Peyer's patch (tissue), 4 donors: ENCODE data around the gene ZNF181. TPM values are rescaled to one million over a fixed set of nuclear protein-coding genes. Genes with fewer than 3 reads are reported as not detected.
A peak's percentile ranks its signal among the peaks of the same experiment; 100 is the strongest.

ENCODE experiments used
- DNase-seq, 3 donors: peaks; one replicate each; pipeline ENCODE4 v3.0.0-alpha.2; 2017 to 2019
- H3K27ac ChIP-seq, 4 donors: fragments of 200-600 bp; sonication (generic); one replicate each; pipeline ENCODE4 v1.5.1; 2016 to 2019
- H3K27me3 ChIP-seq, 2 donors: fragments of 200-600 bp; sonication (generic); one replicate each; pipeline ENCODE4 v1.5.1; 2019
- H3K36me3 ChIP-seq, 3 donors: fragments of 200-600 bp; sonication (generic); one replicate each; pipeline ENCODE4 v1.5.1; 2016 to 2019
- H3K4me1 ChIP-seq, 4 donors: fragments of 200-600 bp; sonication (generic); one replicate each; pipeline ENCODE4 v1.5.1; 2016 to 2019
- H3K4me3 ChIP-seq, 4 donors: fragments of 200-600 bp; sonication (generic); 1 replicate in 3 of 4; 2 replicates in 1 of 4; pipeline ENCODE4 v1.5.1; 2016 to 2019; ENCODE audit warnings: mild to moderate bottlenecking in 1 of 4
- H3K9me3 ChIP-seq, 4 donors: fragments of 200-600 bp; sonication (generic); one replicate each; pipeline ENCODE4 v1.5.1; 2016 to 2019; ENCODE audit warnings: mild to moderate bottlenecking in 1 of 4
- CTCF ChIP-seq, 6 experiments: fragments of 450-650 bp in 4 of 6; fragments of 200-600 bp in 2 of 6; sonication (generic) in 1 of 6; IDR thresholded peaks; one replicate each; pipeline ENCODE4 v1.5.1; 2017 to 2019; ENCODE audit warnings: antibody characterized with exemption in 6 of 6, mild to moderate bottlenecking in 3 of 6, moderate library complexity in 1 of 6
- POLR2A ChIP-seq, 2 donors: fragments of 450-650 bp; IDR thresholded peaks; one replicate each; pipeline ENCODE4 v1.5.1; 2017; ENCODE audit warnings: antibody characterized with exemption in 2 of 2, mild to moderate bottlenecking in 2 of 2, moderate library complexity in 2 of 2
- total RNA-seq, 4 donors: library from RNA; depleted of rRNA; stranded (reverse); fragments of >200 nt; gene quantifications; one replicate each; pipeline ENCODE4 v1.1.0, GENCODE V29; 2016

The ZNF181 gene
- total RNA-seq, 4 donors from 2014 or later, result 12.1 to 24.3 (median 18.3) TPM

DNA sequence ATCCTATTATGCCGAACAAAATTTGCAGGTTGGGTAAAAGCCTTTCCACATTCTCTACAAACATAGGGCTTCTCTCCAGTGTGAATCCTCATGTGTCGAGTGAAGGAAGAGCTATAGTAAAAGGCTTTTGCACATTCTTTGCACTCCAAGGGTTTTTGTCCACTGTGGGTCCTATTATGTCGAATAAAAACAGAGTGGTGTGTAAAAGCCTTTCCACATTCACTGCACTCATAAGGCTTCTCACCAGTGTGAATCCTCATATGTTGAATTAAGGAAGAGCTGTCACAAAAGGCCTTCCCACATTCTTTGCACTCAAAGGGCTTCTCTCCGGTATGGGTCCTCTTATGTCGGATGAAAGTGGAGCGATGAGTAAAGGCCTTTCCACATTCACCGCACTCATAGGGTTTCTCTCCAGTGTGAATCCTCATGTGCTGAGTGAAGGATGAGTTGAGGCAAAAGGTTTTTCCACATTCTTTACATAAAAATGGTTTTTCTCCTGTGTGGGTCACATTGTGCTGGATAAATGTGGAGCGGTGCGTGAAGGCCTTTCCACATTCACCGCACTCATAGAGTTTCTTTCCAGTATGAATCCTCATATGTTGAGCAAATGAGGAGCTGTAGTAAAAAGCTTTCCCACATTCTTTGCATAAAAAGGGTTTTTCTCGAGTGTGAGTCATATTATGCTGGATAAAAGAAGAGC lies 25.3 kb downstream of the ZNF181 start:
- no peak for DNase-seq
- H3K27ac ChIP-seq, result no peak overlapping the region
- peaks cover 2 to 90% (median 13%) of the 10 kb centered on the region in 4 donors for H3K9me3 ChIP-seq
- TF ChIP-seq CTCF (IDR thresholded peaks at IDR 0.05), result no peak
- TF ChIP-seq POLR2A (IDR thresholded peaks at IDR 0.05), result no peak
- H3K36me3 ChIP-seq, result peaks cover 0 to 43% (median 0%) of the 10 kb centered on the region in 3 donors
- no peaks in the 10 kb centered on the region for H3K4me1 ChIP-seq
- H3K4me3 ChIP-seq, result no peak overlapping the region
- H3K27me3 ChIP-seq, result no peaks in the 10 kb centered on the region

DNA sequence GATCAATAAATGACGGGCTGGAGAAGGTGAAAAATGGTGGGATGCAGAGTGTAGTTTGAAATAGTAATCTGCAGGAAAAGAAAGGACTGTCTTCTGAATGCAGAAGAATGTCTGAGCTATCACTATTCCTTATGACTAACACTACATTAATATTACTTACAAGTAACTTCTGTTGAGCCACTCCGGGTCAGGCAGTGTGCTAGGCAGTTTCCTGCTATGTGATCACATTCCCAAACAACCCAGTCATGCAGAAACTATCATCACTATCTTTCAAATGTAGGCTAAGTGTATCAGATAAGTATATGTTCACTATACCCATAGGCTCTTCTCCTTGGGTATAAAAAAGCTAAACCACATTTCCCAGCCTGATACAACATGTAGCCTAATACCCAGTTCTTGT lies 32.3 kb downstream of the ZNF181 start:
- Histone ChIP-seq H3K4me3 (no peak overlapping the region), H3K27ac (no peak overlapping the region), H3K36me3 (peaks cover 0 to 71% (median 0%) of the 10 kb centered on the region in 3 donors), H3K27me3 (no peaks in the 10 kb centered on the region), H3K9me3 (peaks cover 0 to 29% (median 0%) of the 10 kb centered on the region in 4 donors), H3K4me1 (no peaks in the 10 kb centered on the region)
- no peak for DNase-seq
- TF ChIP-seq POLR2A (IDR thresholded peaks at IDR 0.05) (no peak), CTCF (IDR thresholded peaks at IDR 0.05) (no peak)

GRCh38 chr19:34767951-34768350 lies 33.9 kb downstream of the ZNF181 start:
- Histone ChIP-seq H3K9me3 (peaks cover 0 to 13% (median 0%) of the 10 kb centered on the region in 4 donors), H3K27me3 (no peaks in the 10 kb centered on the region), H3K36me3 (peaks cover 0 to 60% (median 0%) of the 10 kb centered on the region in 3 donors), H3K27ac (no peak overlapping the region), H3K4me1 (peaks cover 0 to 10% (median 4%) of the 10 kb centered on the region in 4 donors), H3K4me3 (no peak overlapping the region)
- TF ChIP-seq POLR2A (IDR thresholded peaks at IDR 0.05) (no peak), CTCF (IDR thresholded peaks at IDR 0.05) (no peak)
- DNase-seq, result no peak

- Histone ChIP-seq H3K27ac (peak within 1 kb of the TSS; percentile 59 to 77 (median 70)), H3K9me3 (no peaks in the 10 kb centered on the region), H3K4me1 (peaks cover 0 to 10% (median 4%) of the 10 kb centered on the region in 4 donors), H3K27me3 (no peaks in the 10 kb centered on the region), H3K36me3 (peaks cover 0 to 14% (median 0%) of the 10 kb centered on the region in 3 donors), H3K4me3 (peak within 1 kb of the TSS; percentile 59 to 89 (median 78))
- peak; percentile 87 to 96 (median 93) for DNase-seq
- TF ChIP-seq POLR2A (IDR thresholded peaks at IDR 0.05), result peak; percentile 42 to 47
- TF ChIP-seq CTCF (IDR thresholded peaks at IDR 0.05), result no peak
These were observed 38.9 kb downstream of the ZNF181 start, which contains the start of gene ZNF599 for GRCh38 chr19:34772697-34773554. ZNF599 (minus strand) TSS chr19:34773215; CDS start chr19:34772841, 374 bp downstream.

- Histone ChIP-seq H3K36me3 (peaks cover 0 to 9% (median 0%) of the 10 kb centered on the region in 3 donors), H3K4me1 (peaks cover 0 to 10% (median 4%) of the 10 kb centered on the region in 4 donors), H3K27me3 (no peaks in the 10 kb centered on the region), H3K9me3 (no peaks in the 10 kb centered on the region), H3K4me3 (peak overlapping the region; percentile 59 to 89 (median 78)), H3K27ac (no peak overlapping the region)
- no peak for TF ChIP-seq POLR2A (IDR thresholded peaks at IDR 0.05)
- TF ChIP-seq CTCF (IDR thresholded peaks at IDR 0.05), result no peak
- no peak for DNase-seq
These were observed 39.5 kb downstream of the ZNF181 start for GRCh38 chr19:34773555-34773864.
